AG08395 (cell line): ENCODE data around the gene SCN2A.
A peak's percentile ranks its signal among the peaks of the same experiment; 100 is the strongest.

Source experiments
- DNase-seq: peaks from one replicate; pipeline ENCODE4 v3.0.0; 2012; ENCODE audit warnings: mixed read lengths, low spot score

Gene SCN2A

DNA sequence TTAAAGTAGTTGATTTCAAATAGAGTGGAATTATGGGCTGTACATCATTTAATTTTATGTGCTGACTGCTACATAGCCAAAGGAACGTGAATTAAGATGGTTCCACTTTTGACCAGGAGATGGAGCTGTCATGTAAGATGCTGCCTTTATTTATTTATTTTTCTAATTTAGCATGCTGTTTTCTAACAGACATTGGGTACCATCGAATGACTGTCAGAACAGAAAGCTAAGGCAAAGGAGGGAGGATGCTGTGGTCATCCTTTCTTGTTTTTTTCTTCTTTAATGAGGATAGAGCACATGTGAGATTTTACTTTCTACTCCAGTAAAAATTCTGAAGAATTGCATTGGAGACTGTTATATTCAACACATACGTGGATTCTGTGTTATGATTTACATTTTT is at the start of gene SCN2A:
TSS of gene SCN2A (plus strand) at position 185 of the 400 bp plus-strand sequence. CDS start 56,410 bp downstream, outside the sequence.
- peak; percentile 10 for DNase-seq

DNA sequence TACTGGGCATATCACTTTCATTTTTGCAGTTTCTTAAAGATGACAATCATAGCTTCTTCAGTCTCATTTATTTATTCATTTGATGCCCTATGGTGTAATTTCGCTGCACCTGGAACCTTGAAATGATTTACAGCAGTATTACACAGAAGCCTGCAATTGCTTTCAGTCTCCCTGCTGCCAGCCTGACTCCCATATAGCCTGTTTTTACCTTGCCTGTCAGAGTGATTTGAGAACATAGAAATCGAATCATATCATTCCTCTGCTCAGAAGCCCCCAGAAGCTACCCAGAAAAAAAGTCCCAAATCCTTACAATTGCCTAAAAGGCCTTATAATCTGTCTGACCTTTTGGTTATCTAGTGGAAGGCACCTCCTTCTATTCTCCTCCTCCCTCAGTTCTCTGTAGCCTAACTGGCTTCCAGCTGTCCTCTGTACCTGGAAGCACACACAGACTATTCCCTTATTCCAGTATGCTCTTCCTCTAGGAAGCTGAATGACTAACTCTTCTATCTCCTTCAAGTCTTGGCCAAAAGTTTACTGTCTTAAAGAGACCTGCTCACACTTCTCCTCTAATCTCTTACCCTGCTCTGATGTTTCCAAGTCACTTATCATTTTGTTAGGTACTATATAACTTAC is 48.0 kb upstream of the SCN2A start:
- no peak for DNase-seq

DNA sequence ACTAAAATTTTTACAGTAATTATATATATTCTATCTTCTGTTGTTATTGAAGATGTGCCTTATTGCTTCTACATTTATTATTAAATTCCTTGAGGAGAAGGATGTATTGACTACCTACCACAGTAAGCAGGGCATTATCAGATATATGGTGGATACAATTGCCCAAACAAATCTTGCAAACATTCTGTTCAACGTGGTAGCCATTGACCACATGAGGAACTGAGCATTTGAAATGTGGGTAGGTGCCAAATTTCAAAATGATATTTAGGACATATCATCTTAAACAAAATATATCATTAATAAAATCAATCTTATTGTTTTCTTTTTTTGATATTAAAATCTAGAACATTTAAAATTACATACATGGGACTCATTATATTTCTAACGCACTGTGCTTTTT is 46.5 kb upstream of the SCN2A start:
- DNase-seq, result no peak

DNA sequence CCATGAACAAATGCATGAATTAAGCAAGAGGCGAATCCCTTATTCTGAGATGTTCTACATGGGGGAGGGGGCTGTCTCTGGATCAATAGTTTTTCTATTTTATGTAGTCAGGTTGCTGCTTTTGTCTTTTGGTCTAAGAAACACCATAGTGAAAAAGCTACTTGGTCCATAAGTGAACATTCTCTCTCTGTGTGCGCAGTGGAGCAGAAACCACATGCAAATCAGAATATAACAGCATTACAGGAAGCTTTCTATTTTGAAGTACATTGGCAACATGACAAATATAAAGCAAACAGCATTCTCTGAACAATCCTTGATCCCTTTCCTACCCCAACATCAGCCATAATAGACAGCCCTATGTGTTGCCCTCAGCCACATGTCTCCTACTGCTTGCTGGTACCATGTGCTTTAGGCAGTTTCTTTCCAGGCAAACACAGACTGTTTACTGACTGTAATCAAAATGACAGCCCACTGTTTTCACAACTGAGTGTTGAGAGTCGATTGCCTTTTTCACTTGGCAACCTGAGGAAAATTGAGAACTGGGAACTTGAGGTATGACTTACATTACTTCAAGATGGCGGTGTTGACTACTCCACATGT is 45.9 kb upstream of the SCN2A start:
- no peak for DNase-seq

DNA sequence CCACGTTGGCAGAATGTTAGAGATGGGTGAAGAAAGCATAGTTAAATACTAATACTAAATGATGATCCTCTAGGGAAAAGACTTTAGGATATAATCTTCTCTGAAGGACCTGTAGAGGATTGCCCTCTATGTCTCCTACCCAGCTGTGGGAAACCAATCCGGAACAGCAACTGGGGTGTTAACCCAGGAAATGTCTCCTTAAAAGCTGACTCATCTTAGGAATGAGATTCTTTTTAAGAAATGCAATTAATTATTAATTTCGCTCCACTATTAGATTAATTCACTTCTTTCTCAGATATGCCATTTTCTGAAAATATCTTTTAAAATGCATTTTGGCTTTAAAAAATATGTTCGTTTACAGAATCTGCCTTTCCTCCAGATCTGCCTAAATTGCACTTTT is 42.8 kb upstream of the SCN2A start:
- DNase-seq, result no peak

DNA sequence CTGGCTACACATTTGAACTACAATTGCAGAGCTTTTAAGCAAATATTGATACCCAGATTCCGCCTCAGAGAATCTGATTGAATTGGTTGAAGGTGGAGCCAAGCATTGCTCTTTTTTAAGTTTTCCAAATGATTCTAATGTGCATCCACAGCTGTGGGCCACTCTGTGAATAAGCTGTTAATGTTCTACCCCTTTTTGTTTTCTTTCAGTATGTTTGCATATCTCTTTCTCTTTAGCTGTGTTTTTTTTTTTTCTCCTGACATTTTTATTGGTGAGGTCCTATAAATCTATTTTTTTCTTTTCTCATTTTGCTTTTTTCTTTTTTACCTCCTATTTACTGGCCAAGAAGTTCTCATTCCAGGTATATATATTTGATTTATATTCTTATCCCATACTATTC is 41.9 kb upstream of the SCN2A start:
- DNase-seq, result no peak

DNA sequence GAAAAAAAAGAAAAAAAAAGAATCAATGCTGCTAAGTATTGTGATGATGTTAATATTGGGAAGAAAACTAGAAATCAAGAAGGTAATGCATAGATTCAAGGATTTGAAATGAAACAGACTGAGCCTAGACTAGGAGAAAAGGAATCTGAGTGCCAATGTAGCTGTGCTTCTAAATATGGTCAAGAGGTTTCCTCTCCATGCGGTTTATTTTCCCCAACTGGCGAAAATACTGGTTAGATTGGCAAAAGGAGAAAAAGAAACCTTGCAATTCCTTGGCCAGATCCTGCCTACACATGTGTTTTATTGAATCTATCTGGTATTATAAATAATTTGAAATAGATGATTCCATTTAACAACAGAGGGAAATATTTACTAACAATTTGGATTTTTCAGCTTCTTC is 41.0 kb upstream of the SCN2A start:
- no peak for DNase-seq

DNA sequence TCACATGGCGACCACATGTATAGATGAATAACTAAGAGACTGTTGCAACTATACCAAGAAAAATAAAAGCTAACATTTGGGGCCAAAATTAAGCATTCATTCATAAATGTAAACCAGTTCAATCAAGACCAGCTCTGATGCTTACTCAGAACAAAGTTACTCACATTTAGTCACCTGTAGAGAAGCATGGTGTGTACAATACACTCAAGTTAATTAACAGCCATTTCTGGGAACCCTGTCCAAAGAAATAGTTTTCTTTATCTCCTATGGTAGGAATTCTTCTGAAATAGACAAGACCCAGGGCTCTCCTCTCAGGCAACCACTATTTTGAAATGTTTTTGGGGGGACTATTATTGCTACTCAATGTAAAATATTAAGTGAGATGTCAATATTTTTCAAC is 37.0 kb upstream of the SCN2A start:
- DNase-seq, result no peak

DNA sequence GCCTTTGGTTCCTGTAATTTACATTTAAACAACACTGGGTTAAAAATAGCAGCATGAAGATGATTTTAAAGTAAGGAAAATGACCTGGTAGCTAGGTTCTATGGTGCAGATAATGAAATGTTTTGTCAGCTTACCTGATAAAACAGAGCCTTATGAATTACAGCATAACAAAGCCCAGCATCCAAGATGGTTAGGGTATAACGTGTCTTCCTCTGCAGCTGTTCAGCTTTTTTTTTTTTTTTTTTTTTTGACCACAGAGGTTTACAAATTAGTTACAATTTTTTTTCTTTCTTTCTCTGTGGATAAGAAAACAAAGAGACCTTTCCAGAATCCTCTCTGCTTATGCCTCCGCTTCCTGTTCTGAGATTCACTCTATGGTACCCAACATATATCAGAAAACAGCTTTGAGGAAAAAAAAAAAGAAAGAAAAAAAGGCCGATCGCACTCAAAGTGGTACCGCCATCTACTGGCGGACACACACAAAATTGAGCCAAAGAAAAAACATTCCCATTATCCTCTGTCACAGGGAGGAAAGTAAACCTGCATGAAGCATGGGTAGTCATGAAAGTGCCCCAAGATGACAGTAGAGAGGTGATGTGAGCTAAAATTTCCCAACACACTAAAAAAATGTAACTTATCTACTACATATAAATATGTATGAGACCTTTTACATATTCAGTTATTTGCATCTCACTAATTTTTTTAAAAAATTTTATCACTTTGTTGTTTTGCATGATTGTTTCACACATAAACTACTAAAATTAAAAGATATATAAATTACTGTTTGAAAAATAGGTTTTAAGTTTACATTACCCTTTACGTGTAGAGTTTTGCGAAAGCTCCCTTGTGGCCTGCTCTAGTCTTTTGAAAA is 35.3 kb upstream of the SCN2A start, which contains the start of gene SCN3A:
TSS of gene SCN3A (minus strand) at position 362 of the 871 bp plus-strand sequence. CDS start 27,656 bp downstream, outside the sequence.
- DNase-seq, result peak; percentile 43

DNA sequence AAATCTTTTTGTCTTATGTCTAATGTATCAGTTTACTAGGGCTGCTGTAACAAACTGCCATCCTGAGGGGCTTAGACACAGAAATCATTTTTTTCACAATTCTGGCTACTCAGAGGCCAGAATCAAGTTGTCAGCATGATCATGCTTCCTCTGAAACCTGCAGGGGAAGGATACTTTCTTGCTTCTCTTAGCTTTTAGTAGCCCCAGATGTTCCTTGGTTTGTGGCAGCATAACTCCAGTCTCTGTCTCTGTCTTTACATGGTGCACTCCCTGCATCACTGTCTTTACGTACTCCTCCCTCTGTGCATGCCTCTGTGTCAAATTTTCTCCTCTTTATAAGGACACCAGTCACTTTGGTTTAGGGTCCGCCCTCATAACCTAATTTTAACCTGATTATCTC is 33.3 kb upstream of the SCN2A start:
- DNase-seq, result no peak

DNA sequence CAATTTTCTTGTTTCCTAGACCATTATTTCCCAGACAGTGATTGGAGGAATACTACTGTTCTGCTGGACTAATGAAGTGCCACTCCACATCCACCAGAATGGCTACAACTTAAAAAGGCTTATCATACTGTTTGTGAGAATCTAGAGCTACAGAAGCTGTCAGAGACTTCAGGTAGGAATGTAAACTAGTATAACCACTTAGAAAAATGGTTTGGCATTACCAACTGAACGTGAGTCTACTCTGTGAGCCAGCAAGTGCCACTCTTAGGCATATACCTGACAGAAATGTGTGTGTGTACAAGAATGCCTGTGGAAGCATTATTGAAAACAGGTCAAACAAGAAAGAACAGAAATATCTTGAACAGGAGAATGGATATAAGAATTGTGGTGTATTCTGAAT is 31.1 kb upstream of the SCN2A start:
- no peak for DNase-seq

DNA sequence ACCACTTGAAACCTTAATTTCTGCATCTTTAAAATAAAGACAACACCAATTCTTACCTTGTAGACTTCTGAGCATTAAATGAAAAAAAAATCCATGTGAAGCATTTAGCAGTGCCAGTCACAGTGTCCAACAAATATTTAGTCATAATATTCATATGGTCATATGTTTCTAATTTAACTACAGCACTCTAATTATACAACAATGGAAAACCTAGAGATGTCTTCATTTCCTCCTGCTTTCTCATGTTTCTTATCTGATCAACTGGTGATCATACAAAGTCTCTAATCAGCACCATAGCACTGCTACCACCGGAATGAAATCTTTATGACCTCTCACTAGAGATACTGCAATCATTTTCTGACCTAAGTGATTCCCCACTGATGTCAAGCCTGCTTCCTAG is 25.1 kb upstream of the SCN2A start:
- no peak for DNase-seq

DNA sequence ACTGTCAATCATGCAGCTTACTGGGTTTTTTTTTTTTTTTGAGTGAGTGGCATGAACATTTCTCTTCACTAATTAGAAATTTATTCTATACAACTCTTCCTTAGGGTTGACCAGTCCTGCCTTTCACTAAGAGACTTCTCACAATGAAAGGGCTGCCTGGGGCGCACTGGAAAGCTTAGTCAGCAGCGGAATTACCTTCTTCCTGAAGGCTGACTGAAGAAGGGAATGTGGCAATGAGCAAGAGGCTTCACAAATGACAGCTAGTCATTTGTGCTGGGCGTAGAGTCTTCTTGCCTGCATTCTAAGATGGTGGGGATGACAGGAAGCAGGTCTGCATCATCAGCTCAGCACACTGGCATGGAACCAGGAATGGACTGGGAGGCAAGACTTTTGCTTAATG is 19.7 kb upstream of the SCN2A start:
- DNase-seq, result no peak

DNA sequence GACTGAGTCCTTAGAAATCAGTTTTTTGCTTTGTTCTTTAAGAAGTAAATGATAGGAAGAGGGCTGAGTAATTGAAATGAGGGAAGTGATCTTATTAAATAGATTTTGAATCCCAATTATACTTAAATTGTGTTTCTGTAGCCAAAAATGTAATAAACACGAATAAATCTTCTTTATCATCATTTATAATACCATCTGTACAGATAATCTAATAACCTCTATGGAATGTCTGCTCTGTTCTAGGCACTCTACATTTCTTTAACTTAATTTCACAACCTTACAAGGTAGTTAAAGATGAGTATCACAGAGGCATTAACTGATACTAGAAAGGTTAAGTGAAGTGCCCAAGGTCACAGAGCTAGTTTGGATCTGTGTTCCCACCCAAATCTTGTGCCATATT is 14.3 kb upstream of the SCN2A start:
- DNase-seq, result no peak

DNA sequence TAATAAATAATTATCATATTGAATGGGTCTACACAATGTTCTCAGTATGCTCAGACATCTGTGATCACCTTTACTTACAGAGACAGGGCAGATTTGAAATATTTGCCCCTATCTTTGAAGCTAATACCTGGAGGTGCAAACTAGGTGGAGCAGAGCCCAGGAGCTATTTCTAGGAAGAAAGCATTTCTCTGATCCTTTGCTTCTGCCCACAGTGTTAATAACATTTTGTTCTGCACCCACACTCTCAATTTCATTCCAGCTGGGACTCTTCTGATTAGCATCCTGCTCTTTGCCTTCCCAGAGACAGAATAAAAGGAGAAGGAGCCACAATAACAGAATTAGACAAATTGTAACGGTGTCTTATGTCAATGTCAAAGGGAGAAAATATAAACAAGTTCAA is 11.6 kb upstream of the SCN2A start:
- DNase-seq, result no peak

DNA sequence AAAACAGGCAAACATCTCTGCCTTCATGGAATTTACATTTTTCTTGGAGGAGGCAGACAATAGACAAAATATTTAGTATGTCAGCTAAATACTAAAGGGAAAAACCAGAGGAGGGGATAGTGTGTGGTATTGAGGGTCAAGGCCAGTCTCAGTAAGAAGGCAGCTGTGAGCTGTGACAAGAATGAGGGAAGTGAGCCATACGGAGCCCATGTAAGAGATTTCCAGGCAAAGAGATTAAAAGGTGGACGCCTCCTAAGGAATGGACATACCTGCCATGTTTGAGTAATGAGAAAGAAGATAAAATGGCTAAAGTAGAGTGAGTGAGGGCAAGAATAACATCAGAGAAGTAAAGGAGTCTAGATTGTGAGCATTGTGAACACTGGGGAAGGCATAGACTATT is 2.2 kb upstream of the SCN2A start:
- DNase-seq, result no peak

DNA sequence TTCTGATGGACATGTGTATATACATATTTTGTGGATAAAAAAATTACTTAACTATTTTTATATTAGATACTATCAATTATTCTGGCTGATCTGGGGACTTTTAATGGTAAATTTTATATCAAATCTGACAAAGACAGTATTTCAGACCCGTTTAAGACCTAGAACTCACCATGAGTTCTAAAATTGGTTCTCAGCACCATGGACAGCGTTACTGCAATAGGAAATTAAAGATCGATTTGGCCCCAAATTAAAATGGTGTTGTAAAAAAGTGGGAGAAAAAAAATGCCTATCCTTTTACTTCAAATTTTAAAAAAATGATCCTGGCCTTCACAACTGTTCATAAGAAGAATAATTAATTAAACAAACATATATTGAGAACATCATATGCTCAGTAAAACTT is 919 bp upstream of the SCN2A start:
- no peak for DNase-seq

DNA sequence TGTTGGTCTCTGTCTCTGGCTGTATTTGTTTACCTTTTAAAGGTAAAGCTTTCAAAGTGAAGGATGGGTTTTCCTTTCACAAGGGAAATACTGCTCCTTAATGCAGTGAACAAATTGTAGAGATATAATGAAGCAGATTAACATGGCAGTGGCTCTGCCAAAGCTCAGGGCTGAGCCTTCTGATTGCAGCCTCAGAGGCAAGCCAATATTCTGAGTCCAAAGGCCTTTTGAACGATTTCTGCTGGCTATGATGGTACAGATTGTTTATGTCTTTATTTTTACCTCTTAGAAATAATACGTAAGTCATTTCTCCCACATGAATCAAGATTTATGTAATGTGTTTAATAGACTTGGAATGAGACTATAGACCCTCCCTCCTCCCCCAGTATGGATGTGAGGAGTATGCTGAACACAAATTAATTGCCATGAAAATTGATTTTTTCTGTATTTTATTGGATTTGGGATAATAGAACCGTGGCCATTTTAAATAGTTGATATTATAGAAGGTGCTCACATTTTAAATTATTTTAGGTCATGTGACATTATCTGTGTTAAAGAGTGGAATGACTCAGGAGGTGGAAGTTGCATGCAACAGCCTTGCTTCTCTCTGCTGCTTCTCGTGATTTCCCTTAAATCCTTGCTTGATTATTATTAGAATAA is 772 bp downstream of the SCN2A start:
- no peak for DNase-seq

DNA sequence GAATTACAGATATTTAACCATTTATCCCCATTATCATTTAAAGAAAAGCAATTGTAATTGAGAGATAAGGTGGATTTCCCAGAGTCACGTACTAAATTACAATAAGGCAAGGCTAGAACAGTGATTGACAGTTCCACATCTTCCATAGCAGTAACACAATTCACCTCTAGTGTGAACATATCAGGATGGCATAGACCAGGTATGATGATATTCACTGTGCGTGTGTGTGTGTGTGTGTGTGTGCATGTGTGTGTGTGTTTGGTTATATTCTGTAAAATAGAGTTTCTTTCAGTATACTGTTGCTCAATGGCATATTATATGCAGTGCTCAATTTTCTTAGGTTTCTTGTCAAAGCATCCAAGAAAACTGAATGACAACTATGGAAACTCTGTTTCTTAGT is 1.7 kb downstream of the SCN2A start:
- DNase-seq, result no peak

DNA sequence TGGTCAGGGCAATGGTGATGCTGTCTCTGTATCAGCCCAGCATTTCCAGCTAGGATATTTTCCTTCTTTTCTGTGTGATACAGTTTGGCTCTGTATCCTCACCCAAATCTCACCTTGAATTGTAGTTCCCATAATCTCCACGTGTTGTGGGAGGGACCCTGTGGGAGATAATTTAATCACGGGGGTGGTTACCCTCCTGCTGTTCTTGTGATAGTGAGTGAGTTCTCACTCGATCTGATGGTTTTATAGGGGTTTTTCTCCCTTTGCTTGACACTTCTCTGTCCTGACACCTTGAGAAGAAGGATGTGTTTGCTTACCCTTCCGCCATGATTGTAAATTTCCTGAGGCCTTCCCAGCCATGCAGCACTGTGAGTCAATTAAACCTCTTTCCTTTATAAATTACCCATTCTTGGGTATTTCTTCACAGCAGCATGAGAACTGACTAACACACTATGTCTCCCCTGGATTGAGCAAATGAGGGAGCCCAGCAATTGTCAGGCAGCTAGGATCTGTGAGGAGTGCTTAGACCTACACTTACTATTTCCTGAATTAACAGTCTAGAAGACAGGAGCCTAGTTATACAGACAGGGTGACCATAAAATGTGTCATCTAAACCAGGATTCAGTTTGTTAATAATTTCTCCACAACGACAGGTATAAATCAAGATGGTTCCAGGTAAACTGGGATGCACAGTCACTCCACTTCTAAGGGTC is 6.0 kb downstream of the SCN2A start:
- DNase-seq, result no peak

DNA sequence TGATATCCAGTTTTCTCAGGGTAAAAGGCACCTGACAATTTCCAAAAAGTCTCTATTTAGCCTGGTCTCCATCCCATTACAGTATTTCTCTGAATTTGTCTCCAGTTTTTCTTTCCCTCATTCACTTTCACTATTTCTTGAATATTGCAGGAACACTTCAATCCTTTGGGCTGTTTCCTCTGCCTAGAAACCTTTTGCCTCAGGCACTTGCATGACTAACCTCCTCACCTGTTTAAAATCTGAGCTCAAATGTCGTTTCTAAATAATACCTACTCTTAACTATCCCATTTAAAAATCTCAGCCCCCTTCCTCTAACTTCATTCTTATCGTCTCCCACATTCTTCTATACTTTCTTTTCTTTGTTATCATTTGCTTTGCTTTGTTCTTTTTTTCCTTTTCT is 9.0 kb downstream of the SCN2A start:
- no peak for DNase-seq

DNA sequence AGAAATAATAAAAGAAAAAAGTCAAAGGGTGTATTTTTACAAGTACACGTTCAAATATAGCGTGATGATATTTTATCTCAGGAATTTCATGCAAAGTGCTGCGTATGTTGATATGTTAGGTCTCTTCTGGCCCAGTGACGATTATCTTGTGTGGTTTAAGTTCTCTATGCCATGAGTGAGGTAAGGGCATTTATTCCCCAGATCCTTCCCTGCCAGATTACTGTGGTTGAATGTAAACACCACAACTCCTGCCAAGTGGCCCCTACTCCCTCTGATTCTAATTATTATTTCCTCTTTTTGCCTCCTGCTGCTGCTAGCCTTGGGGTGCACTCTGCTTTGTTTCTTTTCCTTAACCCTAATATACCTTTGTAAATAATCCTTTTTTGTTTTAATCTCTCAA is 12.2 kb downstream of the SCN2A start:
- DNase-seq, result no peak
